GM12878 (cell line): ENCODE results near the gene SPINT1. TPM values are rescaled to one million over a fixed set of nuclear protein-coding genes. Genes with fewer than 3 reads are reported as not detected.
A peak's percentile ranks its signal among the peaks of the same experiment; 100 is the strongest.

Source experiments
- CBFB ChIP-seq: IDR thresholded peaks from 2 replicates; pipeline ENCODE4 v1.6.1; 2016; ENCODE audit warnings: antibody characterized with exemption, low read depth
- CHD4 ChIP-seq: fragments of 200-600 bp; sonication (generic); IDR thresholded peaks from 2 replicates; pipeline ENCODE4 v1.6.1; 2016; ENCODE audit warnings: mild to moderate bottlenecking
- CREB1 ChIP-seq: IDR thresholded peaks from 2 replicates; pipeline ENCODE4 v1.6.1; 2012; ENCODE audit warnings: low read depth, mild to moderate bottlenecking, inconsistent platforms
- FOS ChIP-seq: IDR thresholded peaks from 3 replicates; pipeline ENCODE4 v1.6.1; 2011; ENCODE audit warnings: borderline replicate concordance; ENCODE audit not compliant: insufficient read length; ENCODE audit errors: extremely low read depth
- GATAD2B ChIP-seq: fragments of 450-650 bp; conservative IDR thresholded peaks from 2 replicates; pipeline ENCODE4 v1.6.1; 2017; ENCODE audit warnings: low read depth, mild to moderate bottlenecking, moderate library complexity
- IRF5 ChIP-seq: fragments of 450-650 bp; IDR thresholded peaks from 2 replicates; pipeline ENCODE4 v1.6.1; 2017; ENCODE audit warnings: borderline replicate concordance
- JUND ChIP-seq: IDR thresholded peaks from 2 replicates; pipeline ENCODE4 v1.6.1; 2012; ENCODE audit warnings: low read depth, mild to moderate bottlenecking, low read length, improper control_type of control experiment, moderate library complexity
- LARP7 ChIP-seq: fragments of 450-650 bp; IDR thresholded peaks from 2 replicates; pipeline ENCODE4 v1.6.1; 2017; ENCODE audit warnings: mild to moderate bottlenecking
- RCOR1 ChIP-seq: conservative IDR thresholded peaks from 2 replicates; pipeline ENCODE4 v1.6.1; 2012; ENCODE audit warnings: low read depth, low read length, improper control_type of control experiment
- RFX5 ChIP-seq: IDR thresholded peaks from 2 replicates; pipeline ENCODE4 v1.6.1; 2011; ENCODE audit warnings: low read depth, low read length, improper control_type of control experiment
- SMARCA5 ChIP-seq: fragments of 450-650 bp; IDR thresholded peaks from 2 replicates; pipeline ENCODE4 v1.6.1; 2017; ENCODE audit warnings: mild to moderate bottlenecking
- TCF7 ChIP-seq: IDR thresholded peaks from 2 replicates; pipeline ENCODE4 v1.6.1; 2014; ENCODE audit warnings: antibody characterized with exemption, borderline replicate concordance
- ZNF24 ChIP-seq: fragments of 450-650 bp; IDR thresholded peaks from 2 replicates; pipeline ENCODE4 v1.6.1; 2017; ENCODE audit warnings: antibody characterized with exemption, mild to moderate bottlenecking
- polyA plus RNA-seq, 11 experiments: library from polyadenylated mRNA; depleted of rRNA in 4 of 11; unstranded in 6 of 11; stranded (reverse) in 5 of 11; fragments of >200 nt; fragmentation: Nextera tagmentation in 4 of 11; fragmentation: Illumina TruSeq in 1 of 11; extraction: Ambion mirVana in 4 of 11; extraction: Trizol in 1 of 11; gene quantifications; 1 replicate in 1 of 11; 2 replicates in 10 of 11; pipeline versions ENCODE4 v1.2.1 to v1.2.3, GENCODE V29; 2011 to 2016; ENCODE audit warnings: inconsistent platforms in 2 of 11, missing spikeins in 2 of 11, low read depth in 1 of 11
- total RNA-seq, 4 experiments: library from RNA; depleted of rRNA in 3 of 4; stranded (reverse); fragments of >200 nt in 3 of 4; fragmentation: Illumina TruSeq in 1 of 4; extraction: Trizol in 1 of 4; gene quantifications; 2 replicates each; pipeline versions ENCODE4 v1.2.1 to v1.2.3, GENCODE V29; 2013 to 2021
- TF ChIP-seq, protein P1 (sequence below): IDR thresholded peaks from 2 replicates; pipeline ENCODE4 v1.6.1; 2012; ENCODE audit warnings: improper control_type of control experiment, low read depth, low read length; ENCODE audit not compliant: insufficient replicate concordance
- TF ChIP-seq, protein P2 (sequence below): IDR thresholded peaks from 2 replicates; pipeline ENCODE4 v1.6.1; 2012; ENCODE audit warnings: low read depth, low read length, improper control_type of control experiment
- TF ChIP-seq, protein P3 (sequence below): IDR thresholded peaks from 2 replicates; pipeline ENCODE4 v1.6.1; 2011; ENCODE audit warnings: mild to moderate bottlenecking, low read depth, low read length, moderate library complexity; ENCODE audit not compliant: insufficient replicate concordance
- TF ChIP-seq, protein P4 (sequence below): fragments of 450-650 bp; IDR thresholded peaks from 2 replicates; pipeline ENCODE4 v1.6.1; 2016; ENCODE audit warnings: mild to moderate bottlenecking

Gene SPINT1
- total and polyA plus RNA-seq, 10 of the 15 experiments (the other 5 are each of a cell fraction or from before 2014, with no cell fraction given): 3.5 to 28.6 (median 10.2) TPM

DNA sequence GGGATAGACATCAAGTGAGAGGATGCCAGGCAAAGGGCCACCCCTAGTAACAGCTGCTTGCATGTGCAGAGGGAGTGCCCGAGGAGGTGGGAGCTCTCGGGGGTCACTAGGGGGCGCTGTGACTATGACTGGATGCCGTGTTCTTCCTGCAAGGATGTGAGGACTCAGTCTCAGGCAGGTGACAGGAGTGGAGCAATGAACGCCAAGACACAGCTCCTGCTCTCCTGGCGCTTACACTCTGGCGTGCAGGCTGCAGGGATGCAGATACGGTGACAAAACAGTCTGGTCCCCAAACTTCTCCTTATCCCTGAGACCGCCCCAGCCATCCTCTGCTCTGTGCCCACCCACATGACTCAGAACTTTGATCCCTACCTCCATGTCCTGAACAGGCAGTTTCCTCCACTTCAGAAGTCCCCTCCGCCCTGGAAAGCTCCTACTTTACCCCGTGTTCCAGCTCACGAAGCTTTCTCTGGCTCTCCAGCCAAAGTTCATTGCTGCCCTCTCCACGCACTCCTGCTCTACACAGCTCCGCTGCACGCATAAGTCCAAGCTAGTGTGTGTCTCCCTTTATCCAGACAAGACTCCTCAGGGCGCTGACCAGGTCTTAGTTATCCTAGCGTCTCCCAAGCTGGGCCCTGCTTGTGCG, 15.5 kb downstream of the SPINT1 start (continued):
- TF ChIP-seq ZNF24 (peak; percentile 55; the same call in 1 of the 2 replicates), RCOR1 (0 out of 2 replicates have a peak, but pooled peaks have one; percentile 42), JUND (no peak), SMARCA5 (peak; percentile 62; the same call in 1 of the 2 replicates), FOS (no peak), RFX5 (0 out of 2 replicates have a peak, but pooled peaks have one; percentile 9), GATAD2B (no peak), LARP7 (no peak; the same call in 1 of the 2 replicates), TCF7 (no peak), IRF5 (no peak), CBFB (no peak), CREB1 (no peak), CHD4 (no peak)
- TF ChIP-seq, protein P1, sequence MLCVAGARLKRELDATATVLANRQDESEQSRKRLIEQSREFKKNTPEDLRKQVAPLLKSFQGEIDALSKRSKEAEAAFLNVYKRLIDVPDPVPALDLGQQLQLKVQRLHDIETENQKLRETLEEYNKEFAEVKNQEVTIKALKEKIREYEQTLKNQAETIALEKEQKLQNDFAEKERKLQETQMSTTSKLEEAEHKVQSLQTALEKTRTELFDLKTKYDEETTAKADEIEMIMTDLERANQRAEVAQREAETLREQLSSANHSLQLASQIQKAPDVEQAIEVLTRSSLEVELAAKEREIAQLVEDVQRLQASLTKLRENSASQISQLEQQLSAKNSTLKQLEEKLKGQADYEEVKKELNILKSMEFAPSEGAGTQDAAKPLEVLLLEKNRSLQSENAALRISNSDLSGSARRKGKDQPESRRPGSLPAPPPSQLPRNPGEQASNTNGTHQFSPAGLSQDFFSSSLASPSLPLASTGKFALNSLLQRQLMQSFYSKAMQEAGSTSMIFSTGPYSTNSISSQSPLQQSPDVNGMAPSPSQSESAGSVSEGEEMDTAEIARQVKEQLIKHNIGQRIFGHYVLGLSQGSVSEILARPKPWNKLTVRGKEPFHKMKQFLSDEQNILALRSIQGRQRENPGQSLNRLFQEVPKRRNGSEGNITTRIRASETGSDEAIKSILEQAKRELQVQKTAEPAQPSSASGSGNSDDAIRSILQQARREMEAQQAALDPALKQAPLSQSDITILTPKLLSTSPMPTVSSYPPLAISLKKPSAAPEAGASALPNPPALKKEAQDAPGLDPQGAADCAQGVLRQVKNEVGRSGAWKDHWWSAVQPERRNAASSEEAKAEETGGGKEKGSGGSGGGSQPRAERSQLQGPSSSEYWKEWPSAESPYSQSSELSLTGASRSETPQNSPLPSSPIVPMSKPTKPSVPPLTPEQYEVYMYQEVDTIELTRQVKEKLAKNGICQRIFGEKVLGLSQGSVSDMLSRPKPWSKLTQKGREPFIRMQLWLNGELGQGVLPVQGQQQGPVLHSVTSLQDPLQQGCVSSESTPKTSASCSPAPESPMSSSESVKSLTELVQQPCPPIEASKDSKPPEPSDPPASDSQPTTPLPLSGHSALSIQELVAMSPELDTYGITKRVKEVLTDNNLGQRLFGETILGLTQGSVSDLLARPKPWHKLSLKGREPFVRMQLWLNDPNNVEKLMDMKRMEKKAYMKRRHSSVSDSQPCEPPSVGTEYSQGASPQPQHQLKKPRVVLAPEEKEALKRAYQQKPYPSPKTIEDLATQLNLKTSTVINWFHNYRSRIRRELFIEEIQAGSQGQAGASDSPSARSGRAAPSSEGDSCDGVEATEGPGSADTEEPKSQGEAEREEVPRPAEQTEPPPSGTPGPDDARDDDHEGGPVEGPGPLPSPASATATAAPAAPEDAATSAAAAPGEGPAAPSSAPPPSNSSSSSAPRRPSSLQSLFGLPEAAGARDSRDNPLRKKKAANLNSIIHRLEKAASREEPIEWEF: no peak
- TF ChIP-seq, protein P2, sequence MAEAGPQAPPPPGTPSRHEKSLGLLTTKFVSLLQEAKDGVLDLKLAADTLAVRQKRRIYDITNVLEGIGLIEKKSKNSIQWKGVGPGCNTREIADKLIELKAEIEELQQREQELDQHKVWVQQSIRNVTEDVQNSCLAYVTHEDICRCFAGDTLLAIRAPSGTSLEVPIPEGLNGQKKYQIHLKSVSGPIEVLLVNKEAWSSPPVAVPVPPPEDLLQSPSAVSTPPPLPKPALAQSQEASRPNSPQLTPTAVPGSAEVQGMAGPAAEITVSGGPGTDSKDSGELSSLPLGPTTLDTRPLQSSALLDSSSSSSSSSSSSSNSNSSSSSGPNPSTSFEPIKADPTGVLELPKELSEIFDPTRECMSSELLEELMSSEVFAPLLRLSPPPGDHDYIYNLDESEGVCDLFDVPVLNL: no peak
- TF ChIP-seq, protein P3, sequence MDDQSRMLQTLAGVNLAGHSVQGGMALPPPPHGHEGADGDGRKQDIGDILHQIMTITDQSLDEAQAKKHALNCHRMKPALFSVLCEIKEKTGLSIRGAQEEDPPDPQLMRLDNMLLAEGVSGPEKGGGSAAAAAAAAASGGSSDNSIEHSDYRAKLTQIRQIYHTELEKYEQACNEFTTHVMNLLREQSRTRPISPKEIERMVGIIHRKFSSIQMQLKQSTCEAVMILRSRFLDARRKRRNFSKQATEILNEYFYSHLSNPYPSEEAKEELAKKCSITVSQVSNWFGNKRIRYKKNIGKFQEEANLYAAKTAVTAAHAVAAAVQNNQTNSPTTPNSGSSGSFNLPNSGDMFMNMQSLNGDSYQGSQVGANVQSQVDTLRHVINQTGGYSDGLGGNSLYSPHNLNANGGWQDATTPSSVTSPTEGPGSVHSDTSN: no peak
- TF ChIP-seq, protein P4, sequence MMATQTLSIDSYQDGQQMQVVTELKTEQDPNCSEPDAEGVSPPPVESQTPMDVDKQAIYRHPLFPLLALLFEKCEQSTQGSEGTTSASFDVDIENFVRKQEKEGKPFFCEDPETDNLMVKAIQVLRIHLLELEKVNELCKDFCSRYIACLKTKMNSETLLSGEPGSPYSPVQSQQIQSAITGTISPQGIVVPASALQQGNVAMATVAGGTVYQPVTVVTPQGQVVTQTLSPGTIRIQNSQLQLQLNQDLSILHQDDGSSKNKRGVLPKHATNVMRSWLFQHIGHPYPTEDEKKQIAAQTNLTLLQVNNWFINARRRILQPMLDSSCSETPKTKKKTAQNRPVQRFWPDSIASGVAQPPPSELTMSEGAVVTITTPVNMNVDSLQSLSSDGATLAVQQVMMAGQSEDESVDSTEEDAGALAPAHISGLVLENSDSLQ: peak; percentile 29; the same call in 1 of the 2 replicates
